ENCODE results near the gene NAA30.

Gene NAA30

DNA sequence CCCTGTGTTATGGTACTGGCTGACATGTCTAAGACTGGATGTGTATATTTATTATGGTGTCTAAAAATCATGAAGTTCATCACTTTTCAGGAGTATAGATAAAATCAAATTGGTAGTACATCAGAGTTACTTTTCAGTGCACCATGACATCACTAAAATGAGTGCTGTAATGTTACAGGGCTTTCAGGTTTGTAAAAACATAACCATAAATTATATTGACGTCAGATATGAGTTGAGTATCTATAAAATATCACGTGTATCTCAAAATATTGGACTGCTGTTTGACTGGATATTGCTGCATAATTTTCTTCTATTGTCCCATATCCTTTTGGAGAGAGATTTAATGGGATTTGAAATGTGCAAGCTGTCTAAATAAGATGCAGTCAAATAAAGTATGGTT is 22.0 kb downstream of the NAA30 start:
- DNase-seq (ENCODE audit: extremely low read depth, low read depth): no peak
- TF ChIP-seq, protein P1, sequence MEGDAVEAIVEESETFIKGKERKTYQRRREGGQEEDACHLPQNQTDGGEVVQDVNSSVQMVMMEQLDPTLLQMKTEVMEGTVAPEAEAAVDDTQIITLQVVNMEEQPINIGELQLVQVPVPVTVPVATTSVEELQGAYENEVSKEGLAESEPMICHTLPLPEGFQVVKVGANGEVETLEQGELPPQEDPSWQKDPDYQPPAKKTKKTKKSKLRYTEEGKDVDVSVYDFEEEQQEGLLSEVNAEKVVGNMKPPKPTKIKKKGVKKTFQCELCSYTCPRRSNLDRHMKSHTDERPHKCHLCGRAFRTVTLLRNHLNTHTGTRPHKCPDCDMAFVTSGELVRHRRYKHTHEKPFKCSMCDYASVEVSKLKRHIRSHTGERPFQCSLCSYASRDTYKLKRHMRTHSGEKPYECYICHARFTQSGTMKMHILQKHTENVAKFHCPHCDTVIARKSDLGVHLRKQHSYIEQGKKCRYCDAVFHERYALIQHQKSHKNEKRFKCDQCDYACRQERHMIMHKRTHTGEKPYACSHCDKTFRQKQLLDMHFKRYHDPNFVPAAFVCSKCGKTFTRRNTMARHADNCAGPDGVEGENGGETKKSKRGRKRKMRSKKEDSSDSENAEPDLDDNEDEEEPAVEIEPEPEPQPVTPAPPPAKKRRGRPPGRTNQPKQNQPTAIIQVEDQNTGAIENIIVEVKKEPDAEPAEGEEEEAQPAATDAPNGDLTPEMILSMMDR (IDR thresholded peaks at IDR 0.05; ENCODE audit: low read depth, low read length): no peak

DNA sequence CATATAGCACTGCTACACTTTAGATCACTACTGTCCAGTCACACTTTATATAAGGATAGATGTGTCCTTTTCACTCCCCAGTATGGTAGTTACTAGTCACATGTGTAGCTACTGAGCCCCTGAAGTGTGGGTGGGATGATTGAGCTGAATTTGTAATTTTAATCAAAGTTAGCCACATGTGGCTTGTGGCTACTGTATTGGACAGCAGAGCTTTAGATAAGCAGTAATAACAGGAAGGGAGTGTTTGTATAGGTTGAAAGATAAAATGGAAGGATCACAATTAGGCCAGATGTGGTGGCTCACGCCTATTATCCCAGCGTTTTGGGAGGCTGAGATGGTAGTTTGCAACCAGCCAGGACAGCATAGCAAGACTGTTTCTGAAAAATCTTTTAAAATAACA is 23.5 kb downstream of the NAA30 start:
- TF ChIP-seq, protein P1 (IDR thresholded peaks at IDR 0.05; ENCODE audit: low read depth, low read length): no peak
- no peak for DNase-seq (ENCODE audit: extremely low read depth, low read depth)

DNA sequence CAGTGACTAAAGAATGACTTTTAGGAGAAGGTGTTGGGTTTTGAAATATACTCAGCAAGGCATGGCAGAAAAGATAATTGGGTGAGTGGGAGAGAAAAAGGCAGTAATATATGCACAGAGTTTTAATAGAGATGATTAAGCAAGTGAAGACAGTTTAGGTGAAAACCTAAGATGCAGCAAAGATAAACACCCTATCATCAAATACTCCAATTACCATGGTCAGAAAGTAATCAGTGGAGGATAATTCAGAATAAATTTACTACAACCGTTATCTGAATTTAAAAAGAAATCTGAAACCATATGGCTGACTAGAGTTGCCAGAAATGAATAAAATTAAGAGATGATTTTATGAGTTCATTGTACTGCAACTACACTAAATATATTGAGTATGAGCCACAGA is 26.8 kb downstream of the NAA30 start:
- TF ChIP-seq, protein P1 (IDR thresholded peaks at IDR 0.05; ENCODE audit: low read depth, low read length): no peak
- no peak for DNase-seq (ENCODE audit: extremely low read depth, low read depth)

- TF ChIP-seq, protein P1 (IDR thresholded peaks at IDR 0.05; ENCODE audit: low read depth, low read length): no peak
- no peak for DNase-seq (ENCODE audit: extremely low read depth, low read depth)
These were observed 28.6 kb downstream of the NAA30 start for GRCh38 chr14:57418999-57419398.

DNA sequence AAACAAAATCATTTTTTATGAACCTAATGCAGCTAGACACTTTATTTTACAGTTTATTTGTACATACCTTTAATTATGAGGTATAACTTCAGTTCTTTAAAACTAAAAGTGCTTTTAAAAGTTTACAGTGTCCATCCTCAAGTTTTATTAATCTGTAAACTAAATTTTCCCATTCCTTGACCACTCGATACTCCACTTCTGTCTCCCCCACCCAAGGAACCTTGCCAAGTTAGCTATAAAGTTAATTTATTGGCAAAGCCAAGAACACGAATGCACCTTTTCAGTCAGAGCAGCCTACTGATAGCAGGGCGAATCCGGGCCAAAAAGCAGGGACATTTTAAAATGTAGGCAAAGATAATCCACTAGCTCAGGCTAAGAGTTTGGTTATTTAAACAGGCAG is 29.6 kb downstream of the NAA30 start:
- TF ChIP-seq, protein P1 (IDR thresholded peaks at IDR 0.05; ENCODE audit: low read depth, low read length): no peak

GRCh38 chr14:57420986-57421385 is 30.6 kb downstream of the NAA30 start:
- no peak for DNase-seq (ENCODE audit: extremely low read depth, low read depth)
- TF ChIP-seq, protein P1 (IDR thresholded peaks at IDR 0.05; ENCODE audit: low read depth, low read length): no peak

More for the DNA sequence above, 29.6 kb downstream of the NAA30 start:
- DNase-seq (ENCODE audit: extremely low read depth, low read depth): no peak

- TF ChIP-seq, protein P1 (IDR thresholded peaks at IDR 0.05; ENCODE audit: low read depth, low read length): no peak
- DNase-seq (ENCODE audit: extremely low read depth, low read depth): no peak
These were observed 45.5 kb downstream of the NAA30 start for GRCh38 chr14:57435923-57436322.

All from AG09319 (cell line).